GM19351 (cell line): Measurements from ENCODE around the gene ERC1.

Experiments
- ATAC-seq: cut with Tn5 transposase; IDR thresholded peaks from one replicate; pipeline ENCODE4 v1.9.1; 2021; ENCODE audit warnings: mild to moderate bottlenecking, moderate library complexity; ENCODE audit not compliant: unreplicated experiment

Gene ERC1

DNA sequence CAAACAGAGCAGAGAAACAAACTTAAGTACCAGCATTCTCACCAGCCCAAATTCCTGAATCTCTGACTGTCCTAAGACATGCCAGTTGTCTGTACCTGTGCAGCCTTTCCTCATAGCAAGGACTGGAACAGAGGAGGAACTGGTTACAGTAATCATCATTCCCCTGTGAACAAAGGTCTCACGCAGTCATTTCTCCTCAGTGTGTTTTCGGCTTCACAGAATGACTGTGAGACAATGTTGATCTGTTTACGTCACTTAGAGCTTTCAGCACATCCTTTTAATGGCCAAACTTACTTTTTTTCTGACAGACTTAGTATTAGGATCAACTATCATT lies 434.3 kb downstream of the ERC1 start:
- no peak for ATAC-seq

DNA sequence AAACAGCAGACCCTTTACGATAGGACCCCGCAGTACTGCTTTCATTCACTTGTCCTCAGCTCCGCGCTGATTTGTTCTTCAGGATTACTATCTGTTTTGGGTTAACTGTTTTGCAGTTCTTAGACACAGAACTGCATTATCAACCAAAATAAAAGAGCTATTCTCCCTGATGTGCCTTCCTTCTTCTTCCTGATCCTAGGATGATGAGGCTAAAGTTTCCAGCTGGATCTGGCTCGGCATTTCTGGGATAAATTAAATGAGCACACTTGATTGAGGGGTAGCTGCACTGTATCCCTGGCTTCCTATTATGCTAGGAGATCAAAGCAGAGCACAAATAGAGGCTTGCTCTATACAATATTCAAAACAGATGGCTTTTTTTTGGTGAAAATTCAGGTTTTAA lies 437.6 kb downstream of the ERC1 start:
- ATAC-seq, result no peak

DNA sequence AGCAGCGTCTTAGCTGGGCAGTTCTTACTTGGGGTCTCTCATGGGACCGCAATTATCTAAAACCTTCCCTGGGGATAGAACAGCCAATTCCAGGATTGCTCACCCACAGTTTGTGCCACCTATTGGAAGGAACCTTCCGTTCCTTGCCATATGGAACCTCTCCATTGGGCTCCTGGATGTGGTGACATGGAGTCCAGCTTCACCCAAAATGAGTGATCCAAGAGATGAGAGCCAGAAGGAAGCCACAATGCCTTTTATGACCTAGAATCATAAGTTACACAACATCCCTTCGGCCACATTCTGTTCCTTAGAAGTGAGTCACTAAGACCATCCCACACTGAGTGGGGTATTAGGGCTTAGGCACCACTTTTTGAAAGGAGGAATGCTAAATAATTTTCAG lies 439.0 kb downstream of the ERC1 start:
- no peak for ATAC-seq

DNA sequence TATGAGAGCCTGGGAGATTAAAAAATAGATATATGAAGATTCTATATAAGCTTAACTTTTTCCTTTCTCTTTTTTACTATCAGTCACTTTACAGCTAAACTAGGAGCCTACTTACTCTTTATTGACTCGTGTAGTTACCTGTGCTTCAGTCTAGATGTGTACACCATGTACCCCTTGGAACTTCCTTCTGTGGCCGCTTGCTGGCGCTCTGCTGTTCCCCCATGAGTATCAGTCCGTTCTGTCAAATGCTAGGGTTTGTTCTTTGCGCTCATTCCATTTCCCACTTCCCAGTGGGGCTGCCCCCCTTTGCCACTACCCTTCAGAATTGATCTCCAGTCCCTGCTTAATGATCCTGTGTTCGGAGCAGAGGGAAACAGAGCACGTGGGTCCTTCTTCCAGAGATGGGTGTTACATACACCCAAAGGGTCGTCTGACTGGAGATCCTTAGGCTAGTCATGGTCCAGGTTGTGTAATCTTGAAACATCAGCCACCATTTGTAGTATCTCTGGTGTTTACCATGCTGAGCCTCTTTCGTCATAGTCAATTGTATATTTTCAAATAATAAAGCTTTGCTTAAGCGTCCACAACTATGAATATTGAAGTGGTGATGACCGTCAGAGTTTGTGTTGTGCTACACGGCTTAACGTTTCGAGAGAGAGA lies 443.4 kb downstream of the ERC1 start:
- ATAC-seq, result no peak

DNA sequence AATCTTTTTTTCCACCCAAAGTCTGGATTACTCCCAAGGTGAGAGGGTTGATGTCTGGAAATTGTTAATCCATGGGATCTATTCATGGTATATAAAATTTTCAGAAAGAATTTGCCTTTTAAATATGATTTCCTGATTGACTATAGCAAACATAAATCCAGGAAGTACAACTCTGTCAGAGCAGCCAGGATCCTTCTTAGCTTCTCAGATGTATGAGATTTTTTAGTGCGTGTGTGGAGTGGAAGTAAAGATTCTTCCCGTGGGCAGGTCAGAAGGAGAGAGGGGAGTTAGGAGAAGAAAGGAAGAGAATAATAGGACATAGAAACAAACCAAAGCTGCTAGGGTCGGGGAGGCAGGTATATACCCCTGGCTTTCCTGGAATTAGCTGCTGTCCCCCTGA lies 444.0 kb downstream of the ERC1 start:
- no peak for ATAC-seq

DNA sequence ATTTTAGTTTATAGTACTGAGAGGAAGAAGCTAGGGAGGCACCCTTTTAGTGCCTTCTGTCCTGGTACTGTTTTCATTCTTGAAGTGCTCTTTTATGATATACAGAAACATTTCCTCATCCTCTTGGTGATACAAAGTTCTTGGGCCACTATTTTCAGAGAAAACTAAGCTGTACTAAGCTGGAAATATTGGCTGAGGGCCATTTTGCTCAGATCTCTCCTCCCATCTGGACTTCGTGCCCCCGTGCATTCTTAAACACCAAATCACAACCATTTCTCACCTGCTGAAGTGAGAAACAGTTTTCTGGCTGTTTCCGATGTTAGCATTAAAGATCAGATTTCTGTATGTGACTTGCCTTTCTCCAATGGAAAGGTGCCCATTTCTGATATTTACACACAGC lies 444.4 kb downstream of the ERC1 start:
- no peak for ATAC-seq

DNA sequence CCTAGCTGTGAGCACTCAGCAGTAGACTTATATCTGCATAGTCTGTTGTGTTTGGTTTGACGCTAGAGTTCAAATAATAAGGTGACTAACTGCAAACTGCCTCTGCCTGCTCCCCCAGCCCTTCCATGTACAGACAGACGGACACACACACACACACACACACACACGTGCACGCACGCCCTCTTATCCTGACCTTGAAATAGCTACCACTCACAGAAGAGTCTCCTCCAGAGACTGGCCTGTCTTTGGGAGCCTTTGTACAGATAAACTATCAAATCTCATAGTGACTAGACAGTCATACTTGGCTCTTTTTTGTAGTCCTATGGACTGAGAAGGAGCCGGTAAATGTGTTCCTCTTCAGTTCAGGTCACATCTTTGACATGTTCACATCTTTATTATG lies 445.0 kb downstream of the ERC1 start:
- no peak for ATAC-seq

DNA sequence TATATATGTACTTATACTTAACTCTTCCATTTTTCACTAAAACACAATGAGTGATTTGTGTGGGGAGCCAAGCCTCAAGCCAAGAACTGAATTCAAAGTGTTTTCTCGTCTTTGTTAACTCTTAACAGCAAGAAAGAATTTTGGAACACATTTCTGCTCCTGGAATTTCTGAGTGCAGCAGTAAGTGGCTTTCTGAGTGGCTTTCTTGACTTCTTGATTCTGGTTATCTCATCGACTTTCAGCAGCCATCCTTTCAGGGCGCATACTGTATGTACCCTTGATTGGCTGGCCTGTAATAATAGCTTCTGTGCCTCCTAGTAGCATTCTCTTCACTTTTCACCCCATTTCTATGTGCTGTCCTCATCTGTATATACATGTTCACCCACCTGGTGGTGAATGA lies 446.0 kb downstream of the ERC1 start:
- ATAC-seq, result no peak

DNA sequence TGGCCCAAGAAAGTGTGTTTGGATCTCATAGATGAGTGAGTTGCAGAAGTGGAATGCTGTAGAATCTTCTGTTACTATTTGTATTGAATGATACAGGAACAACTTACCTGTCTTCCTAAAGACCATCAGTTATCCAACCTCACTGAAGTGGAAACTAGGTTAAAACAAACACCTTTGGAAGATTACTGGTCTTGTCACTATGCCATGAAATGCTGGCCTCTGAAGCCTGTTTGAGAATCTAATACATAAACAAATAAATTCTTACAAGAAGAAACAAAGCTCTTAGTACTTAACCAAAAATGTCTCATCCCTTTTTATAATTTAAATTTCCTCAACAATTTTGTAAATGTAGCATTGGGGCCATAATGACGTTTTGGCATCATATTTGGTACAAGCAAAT lies 448.2 kb downstream of the ERC1 start:
- ATAC-seq, result no peak

DNA sequence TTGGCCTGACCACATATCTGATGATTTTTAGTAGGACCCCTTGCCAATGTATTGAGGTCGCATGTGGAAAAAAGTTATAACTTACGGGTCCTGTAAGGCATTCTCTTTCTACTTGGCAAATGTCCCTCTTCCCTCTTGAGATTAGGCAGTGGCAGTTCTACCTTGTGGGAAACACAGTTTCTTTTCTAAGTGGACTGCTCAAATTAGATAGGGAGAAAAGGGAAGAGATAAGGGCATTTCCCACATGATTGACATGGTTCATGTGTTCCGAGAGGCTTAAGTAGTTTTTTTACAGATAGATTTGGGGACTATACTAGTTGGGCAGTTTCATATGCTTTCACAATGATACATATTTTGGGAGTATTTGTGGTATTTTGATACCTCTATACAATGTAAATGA lies 448.7 kb downstream of the ERC1 start:
- no peak for ATAC-seq

DNA sequence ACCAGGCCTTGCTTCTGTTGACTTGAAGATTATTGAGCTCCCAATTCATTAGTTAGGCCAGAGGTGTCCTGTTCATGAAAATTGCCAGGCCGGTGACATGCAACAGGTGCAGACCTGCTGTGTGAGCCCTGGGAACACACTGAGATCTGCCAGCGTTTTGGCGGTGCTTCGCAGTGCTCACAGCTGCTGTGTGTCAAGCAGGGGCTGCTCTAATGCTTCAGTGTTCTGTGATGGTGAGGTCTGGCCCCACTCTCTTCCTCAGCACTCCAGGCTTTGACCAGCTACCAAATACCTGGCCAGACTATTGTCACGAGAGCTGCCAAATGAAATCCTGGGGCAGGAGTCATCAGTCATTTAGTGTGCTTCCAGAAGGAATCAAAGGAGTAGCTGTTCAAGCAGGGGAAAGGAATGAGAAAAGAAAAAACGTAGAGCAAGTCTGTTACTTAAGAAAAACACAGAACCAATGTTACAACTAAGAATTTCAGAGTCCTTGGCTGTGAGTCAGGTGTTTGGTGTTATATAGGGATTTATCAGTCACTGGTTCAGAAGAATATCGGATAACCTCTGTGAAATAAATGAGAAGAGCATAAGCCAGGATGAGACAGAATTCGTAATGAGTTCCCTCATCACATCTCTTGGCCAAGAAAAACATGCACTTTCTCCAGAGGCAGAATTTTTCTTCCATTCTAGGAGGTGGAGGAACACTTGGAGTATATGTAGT lies 452.6 kb downstream of the ERC1 start:
- no peak for ATAC-seq

DNA sequence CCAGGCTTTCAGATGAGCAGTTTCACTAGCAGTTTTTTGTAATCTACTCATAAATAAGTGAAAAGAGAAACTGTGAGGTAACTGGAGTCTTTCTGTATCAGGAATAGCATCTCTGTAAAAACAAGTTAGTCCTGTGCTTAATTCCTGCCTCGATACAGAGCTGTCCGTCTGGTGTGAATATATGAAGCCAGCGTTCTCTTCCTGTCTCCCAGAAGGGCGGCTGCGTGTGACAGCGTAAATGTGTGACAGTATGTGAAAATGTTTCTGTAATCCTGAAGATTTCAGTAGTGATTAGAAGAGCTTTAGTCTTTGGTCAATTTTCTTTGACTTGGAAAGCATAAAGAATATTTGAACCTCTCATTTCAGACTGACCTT lies 453.1 kb downstream of the ERC1 start:
- ATAC-seq, result no peak

DNA sequence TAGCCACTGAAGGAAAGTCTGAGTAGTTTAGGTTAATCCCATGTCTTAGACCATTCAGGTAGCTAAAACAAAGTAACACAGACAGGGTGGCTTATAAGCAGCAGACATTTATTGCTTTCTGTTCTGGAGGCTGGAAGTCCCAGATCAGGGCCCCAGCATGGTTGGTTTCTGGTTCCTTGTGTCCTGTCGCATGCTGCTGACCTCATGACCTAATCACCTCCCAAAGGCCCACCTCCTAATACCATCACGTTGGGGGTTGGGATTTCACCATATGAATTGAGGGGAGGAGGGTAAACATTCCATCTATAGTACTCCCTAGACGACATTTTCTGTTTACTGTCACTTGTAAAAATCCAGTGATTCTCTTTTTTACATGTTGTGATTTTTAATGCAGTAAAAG lies 454.8 kb downstream of the ERC1 start:
- ATAC-seq, result no peak

DNA sequence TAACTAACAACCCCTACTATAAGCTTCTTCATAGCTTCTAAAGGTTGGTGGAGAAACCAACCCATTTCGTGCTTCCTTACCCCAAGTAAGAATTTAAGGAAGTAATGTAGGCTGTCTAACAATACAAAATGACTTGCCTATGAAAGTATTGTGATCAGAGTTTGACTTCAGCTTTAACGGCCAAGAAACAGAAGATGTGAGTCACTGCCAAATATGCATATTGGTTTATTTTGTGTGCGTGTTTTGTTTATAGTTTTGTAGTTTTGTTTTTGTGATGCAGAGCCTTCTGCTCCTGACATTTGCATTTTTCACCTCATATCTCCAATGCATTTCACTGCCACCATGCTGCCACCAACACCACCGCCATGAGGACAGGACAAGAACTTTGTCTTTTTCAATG lies 457.3 kb downstream of the ERC1 start:
- no peak for ATAC-seq

DNA sequence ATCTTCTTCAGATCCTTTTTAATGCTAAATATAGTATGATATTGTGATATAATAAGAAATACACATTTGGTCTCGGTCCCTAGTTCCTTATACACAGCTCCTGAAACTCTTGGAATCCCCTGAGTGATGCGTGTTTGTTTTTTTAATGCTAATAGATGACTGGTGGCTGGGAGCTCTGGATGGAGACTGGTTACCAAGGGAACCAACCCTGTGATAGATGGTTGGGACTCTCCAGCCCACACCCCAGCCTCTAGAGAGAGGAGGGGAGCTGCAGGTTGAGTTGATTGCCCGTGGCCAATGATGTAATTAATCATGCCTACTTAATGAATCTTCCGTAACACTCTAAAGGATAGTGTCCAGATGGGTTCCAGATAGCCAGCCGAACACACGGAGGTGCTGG lies 462.8 kb downstream of the ERC1 start:
- no peak for ATAC-seq

DNA sequence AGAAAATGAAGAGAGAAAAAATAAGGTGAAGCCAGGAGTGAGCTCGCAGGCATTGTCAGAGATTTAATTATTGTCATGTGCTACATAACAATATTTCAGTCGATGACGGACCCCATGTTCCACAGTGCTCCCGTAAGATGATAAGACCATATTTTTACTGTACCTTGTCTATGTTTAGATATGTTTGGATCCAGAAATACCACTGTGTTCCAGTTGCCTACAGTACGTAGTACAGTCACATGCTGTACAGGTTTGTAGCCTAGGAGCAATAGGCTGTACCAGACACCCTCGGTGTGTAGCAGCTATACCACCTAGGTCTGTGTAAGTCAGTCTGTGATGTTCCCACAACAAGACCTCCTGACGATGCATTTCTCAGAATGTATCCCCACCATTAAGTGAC lies 465.9 kb downstream of the ERC1 start:
- no peak for ATAC-seq

DNA sequence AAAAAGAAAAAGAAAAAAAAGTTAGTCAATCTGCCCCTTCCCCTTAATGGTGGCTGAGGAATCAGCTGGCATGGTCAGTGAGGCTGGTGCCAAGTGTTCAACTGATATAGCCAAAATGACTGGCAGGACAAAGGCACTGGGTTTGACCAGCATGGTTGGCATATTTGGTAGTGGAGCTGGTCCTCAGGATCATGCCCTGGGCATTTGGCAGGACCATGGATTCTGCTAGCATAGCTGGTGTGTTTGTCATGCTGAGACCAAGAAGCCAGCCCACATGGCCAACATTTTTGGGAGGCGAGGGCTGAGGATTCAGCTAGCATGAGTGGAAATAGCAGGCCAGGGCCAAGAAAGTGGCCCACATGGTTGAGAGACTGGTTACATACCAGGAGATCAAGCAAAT lies 466.9 kb downstream of the ERC1 start:
- no peak for ATAC-seq

DNA sequence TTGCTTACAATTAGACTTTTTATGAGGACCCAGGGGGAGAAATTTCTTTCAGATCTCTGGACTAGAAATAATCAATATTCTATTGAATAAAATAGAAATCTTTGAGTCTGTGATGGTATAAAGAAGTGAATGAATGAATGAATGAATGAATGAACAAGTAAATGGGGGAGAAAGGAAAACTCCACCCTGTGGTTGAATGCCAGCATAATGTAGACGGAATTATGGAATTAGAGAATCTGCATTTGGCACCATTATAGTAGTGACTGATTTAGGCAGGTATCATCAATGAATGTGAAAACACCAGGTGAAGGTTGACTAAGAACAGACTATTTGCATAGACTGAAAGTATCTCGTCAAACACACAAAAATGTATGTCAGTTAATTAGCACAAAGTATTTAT lies 468.3 kb downstream of the ERC1 start:
- ATAC-seq, result no peak

DNA sequence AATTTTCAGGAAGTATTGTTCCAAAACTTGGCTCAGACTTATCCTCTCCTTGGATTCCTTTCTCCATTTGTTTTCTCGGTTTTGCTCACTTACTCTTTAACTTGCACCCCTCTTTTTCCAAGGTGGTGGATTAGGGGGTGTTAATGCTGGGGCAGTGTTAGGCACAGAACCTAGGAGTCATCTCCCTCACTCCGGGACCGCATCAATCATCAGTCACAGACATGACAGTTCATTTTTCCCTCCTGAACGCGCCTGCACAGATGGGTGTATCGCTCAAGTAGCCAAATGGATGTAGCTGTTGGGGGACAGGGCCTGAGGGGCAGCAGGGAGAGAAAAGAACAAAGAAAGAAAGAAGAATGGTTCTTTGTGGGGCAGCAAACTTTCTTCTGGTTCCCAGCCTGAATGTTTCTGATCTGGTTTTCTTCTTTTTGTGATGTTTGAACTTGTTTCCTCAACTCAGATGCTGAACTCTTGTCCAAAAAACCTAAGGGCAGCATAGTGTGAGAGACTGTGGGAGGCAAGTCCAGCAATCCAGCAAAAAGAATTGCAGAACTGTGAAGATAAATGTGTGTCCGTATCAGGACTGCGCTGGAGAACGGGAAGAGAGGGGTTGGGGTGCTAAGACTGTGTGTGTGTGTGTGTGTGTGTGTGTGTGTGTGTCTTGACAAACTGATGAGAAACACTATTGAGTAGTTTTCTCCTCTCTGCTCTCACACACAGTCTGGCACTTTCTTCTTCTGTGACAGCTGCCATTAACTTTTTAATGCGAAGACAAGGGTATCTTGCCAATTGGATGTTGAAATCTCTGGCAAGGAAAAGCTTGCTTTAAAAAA lies 472.3 kb downstream of the ERC1 start:
- no peak for ATAC-seq

DNA sequence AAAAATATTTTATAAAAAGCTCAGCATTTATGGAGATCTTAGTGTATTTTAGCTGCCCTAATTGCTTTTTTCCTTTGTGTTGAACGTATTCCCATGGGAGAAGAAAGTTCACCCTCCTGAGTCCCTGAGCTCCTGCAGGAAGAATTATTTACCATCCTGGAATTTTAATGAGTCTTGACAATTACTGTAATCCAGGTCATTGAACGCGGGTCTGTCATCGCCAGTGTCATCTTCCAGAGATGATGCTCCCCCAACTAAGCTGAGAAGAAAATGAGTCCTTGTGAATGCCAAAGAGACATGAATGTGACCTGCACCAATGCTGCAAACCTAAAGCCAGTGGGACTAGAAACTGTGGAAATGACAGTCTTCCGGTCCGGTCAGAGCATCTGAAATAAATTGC lies 473.9 kb downstream of the ERC1 start:
- no peak for ATAC-seq

DNA sequence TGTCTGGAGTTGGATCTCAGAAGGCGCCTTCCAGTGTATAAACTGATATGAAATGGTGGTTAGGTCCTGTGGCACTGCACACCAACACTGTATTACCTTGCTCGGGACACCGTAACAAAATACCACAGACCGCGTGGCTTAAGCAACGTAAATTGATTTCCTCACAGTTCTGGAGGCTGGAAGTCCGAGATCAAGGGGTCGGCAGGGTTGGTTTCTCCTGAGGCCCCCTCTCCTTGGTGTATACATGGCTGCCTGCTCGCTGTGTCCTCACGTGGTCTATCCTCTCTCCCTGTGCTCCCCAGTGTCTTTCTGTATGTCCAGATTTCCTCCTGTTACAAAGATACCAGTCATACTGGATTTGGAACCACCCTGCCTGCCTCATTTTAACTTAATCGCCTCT lies 475.0 kb downstream of the ERC1 start:
- ATAC-seq, result no peak

DNA sequence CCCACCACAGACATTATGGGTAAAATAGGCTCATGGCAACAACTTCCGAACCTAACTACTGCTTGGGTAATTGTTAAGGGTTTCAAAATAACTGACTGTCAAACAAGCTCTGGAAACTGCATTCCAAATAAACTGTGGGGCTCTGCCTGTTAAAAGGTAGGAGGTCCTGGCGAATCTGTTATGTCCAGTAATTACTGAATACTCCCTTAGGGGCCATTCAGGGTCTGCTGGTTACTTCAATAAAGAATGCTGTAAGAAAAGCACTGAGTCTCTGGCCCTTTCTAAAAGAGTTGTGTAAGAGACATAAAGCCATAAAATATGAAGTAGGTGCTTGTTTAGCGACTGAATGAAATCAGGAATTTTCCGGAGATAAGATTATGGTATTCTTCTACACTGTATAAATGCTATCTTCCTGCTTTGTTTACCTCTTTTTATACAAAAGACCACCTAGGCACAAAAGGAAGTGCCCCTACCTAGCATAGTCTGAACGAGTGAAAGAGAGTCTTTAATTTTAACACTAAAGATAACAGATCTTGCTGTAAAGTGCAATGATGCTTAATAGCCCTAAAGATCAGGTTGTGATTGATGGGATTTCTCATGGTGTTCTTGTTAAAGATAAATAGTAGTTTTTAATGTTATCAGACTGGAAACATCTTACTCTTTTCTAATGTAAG lies 475.6 kb downstream of the ERC1 start:
- ATAC-seq, result no peak
